WERI-Rb-1 (cell line): ENCODE measurements around the gene TTC33.

Experiments used
- DNase-seq: peaks from one replicate; pipeline ENCODE4 v3.0.0-alpha.2; 2020
- H3K27ac ChIP-seq: fragments of 250-450 bp; sonication (Bioruptor Pico); 2 replicates; pipeline ENCODE4 v1.5.1; 2020; ENCODE audit warnings: mild to moderate bottlenecking, moderate library complexity
- H3K27me3 ChIP-seq: fragments of 250-450 bp; sonication (Bioruptor Pico); 2 replicates; pipeline ENCODE4 v1.5.1; 2021; ENCODE audit warnings: mild to moderate bottlenecking, low read depth, moderate library complexity; ENCODE audit not compliant: insufficient read depth, severe bottlenecking
- H3K36me3 ChIP-seq: fragments of 250-450 bp; sonication (Bioruptor Pico); 2 replicates; pipeline ENCODE4 v1.5.1; 2020; ENCODE audit warnings: mild to moderate bottlenecking, moderate library complexity
- H3K4me3 ChIP-seq: 2 replicates; pipeline ENCODE4 v1.5.1; 2011; ENCODE audit warnings: low read depth, mild to moderate bottlenecking, control low read depth, low read length
- H3K9me3 ChIP-seq: fragments of 250-450 bp; sonication (Bioruptor Pico); 2 replicates; pipeline ENCODE4 v1.5.1; 2021; ENCODE audit warnings: mild to moderate bottlenecking, moderate library complexity; ENCODE audit not compliant: severe bottlenecking
- CTCF ChIP-seq: IDR thresholded peaks from 2 replicates; pipeline ENCODE4 v1.5.1; 2011; ENCODE audit warnings: low read depth, mild to moderate bottlenecking, control low read depth, inconsistent platforms, low read length

TTC33 gene

GRCh38 chr5:40682154-40683017 is 73.4 kb downstream of the TTC33 start:
- Histone ChIP-seq H3K27me3 (peaks cover 13% of the 10 kb centered on the region), H3K27ac (no peak overlapping the region), H3K4me3 (no peak overlapping the region), H3K9me3 (no peaks in the 10 kb centered on the region), H3K36me3 (no peaks in the 10 kb centered on the region)
- no peak for TF ChIP-seq CTCF
- no peak for DNase-seq

GRCh38 chr5:40681363-40682153 is 74.2 kb downstream of the TTC33 start:
- Histone ChIP-seq H3K4me3 (peak overlapping the region; percentile 53), H3K27ac (no peak overlapping the region), H3K27me3 (peaks cover 13% of the 10 kb centered on the region), H3K36me3 (no peaks in the 10 kb centered on the region), H3K9me3 (no peaks in the 10 kb centered on the region)
- peak; percentile 22 for DNase-seq
- no peak for TF ChIP-seq CTCF

- peak overlapping the region; percentile 53 for H3K4me3 ChIP-seq
- peak; percentile 37 for DNase-seq
- H3K27me3 ChIP-seq = peaks cover 13% of the 10 kb centered on the region
- H3K27ac ChIP-seq = no peak overlapping the region
- H3K36me3 ChIP-seq = no peaks in the 10 kb centered on the region
- H3K9me3 ChIP-seq = no peaks in the 10 kb centered on the region
- peak; percentile 24; the same call in 1 of the 2 replicates for TF ChIP-seq CTCF
Measured at GRCh38 chr5:40680741-40681362, 74.9 kb downstream of the TTC33 start.

GRCh38 chr5:40679913-40680681 is 75.7 kb downstream of the TTC33 start, which contains the start of gene PTGER4:
PTGER4 (plus strand) TSS chr5:40679915; CDS start chr5:40680994, 1,079 bp downstream.
- DNase-seq = no peak
- Histone ChIP-seq H3K36me3 (no peaks in the 10 kb centered on the region), H3K9me3 (no peaks in the 10 kb centered on the region), H3K27me3 (peaks cover 13% of the 10 kb centered on the region), H3K4me3 (peak within 1 kb of the TSS; percentile 53), H3K27ac (peak within 1 kb of the TSS; percentile 49; the same call in 1 of the 2 replicates)
- TF ChIP-seq CTCF = no peak

- TF ChIP-seq CTCF = no peak
- Histone ChIP-seq H3K27me3 (peaks cover 13% of the 10 kb centered on the region), H3K27ac (peak overlapping the region; percentile 49; the same call in 1 of the 2 replicates), H3K36me3 (no peaks in the 10 kb centered on the region), H3K4me3 (peak overlapping the region; percentile 53), H3K9me3 (no peaks in the 10 kb centered on the region)
- DNase-seq = peak; percentile 86
Measured at GRCh38 chr5:40679148-40679912, 76.4 kb downstream of the TTC33 start.
